Measurements from ENCODE around the gene IER3. TPM values are rescaled to one million over a fixed set of nuclear protein-coding genes. Genes with fewer than 3 reads are reported as not detected.

Gene IER3
- total and polyA plus RNA-seq, 2 of the 13 experiments (the other 11 are each of a cell fraction or from before 2014, with no cell fraction given), result 51.1 to 131 TPM

DNA sequence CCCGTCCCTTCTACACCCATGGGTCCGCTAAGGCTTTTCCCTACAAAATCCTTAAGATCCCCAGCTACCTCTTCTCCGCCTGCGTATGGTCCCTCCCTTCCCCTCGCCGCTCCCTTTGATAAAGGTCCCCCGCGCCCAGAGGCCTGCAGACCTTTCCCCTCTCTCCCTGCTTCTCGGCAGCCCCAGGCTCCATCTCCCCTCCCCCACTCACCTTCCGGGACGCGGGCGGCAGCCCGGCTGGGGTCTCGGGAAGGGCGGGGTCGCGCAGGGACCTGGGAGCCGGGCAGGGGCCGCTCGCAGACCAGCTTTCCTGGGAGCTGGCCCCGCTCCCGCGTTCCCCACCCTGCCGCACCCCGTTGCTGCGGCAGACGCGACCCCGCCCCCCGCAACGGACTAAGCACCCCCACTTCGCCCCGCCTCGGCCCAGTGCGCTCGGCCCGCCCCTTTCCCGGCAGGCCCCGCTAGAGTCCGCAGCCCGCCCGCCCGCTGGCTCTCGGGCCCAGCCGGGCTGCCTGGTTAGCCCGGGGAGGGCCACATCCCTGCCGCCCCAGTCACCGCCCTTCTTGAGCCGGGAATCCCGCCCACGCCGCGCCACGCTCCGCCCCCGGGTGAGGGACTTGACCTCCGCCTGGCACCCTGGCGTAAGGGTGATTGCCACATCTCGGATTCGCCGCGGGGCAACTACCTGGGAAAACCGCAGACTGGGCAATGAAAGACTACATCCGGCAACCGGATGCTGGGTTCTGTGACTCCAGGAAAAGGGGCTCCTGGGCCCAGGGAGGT lies 1.8 kb downstream of the IER3 start, which contains the start of gene FLOT1 (continued):
- TF ChIP-seq, protein P1, sequence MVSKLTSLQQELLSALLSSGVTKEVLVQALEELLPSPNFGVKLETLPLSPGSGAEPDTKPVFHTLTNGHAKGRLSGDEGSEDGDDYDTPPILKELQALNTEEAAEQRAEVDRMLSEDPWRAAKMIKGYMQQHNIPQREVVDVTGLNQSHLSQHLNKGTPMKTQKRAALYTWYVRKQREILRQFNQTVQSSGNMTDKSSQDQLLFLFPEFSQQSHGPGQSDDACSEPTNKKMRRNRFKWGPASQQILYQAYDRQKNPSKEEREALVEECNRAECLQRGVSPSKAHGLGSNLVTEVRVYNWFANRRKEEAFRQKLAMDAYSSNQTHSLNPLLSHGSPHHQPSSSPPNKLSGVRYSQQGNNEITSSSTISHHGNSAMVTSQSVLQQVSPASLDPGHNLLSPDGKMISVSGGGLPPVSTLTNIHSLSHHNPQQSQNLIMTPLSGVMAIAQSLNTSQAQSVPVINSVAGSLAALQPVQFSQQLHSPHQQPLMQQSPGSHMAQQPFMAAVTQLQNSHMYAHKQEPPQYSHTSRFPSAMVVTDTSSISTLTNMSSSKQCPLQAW (CRISPR knock-in tag; IDR thresholded peaks at IDR 0.05), result peak; percentile 95
- TF ChIP-seq ZNF816 (CRISPR knock-in tag; IDR thresholded peaks at IDR 0.05; ENCODE audit: borderline replicate concordance) (peak; percentile 94), ZSCAN29 (CRISPR knock-in tag; conservative IDR thresholded peaks at IDR 0.05) (peak; percentile 70; the same call in 1 of the 2 replicates), ZSCAN25 (CRISPR knock-in tag; IDR thresholded peaks at IDR 0.05) (peak; percentile 51), TEAD2 (CRISPR knock-in tag; IDR thresholded peaks at IDR 0.05) (no peak), ZNF513 (CRISPR knock-in tag; conservative IDR thresholded peaks at IDR 0.05) (no peak), ZFP82 (CRISPR knock-in tag; IDR thresholded peaks at IDR 0.05; ENCODE audit: borderline replicate concordance) (0 out of 2 replicates have a peak, but pooled peaks have one; percentile 35), ZNF253 (CRISPR knock-in tag; IDR thresholded peaks at IDR 0.05; ENCODE audit: borderline replicate concordance) (peak; percentile 71), ZNF33A (CRISPR knock-in tag; IDR thresholded peaks at IDR 0.05; ENCODE audit: borderline replicate concordance) (peak; percentile 96; the same call in 1 of the 2 replicates), CENPBD1 (CRISPR knock-in tag; IDR thresholded peaks at IDR 0.05; ENCODE audit: borderline replicate concordance, low read depth) (no peak; the same call in 1 of the 2 replicates), YEATS4 (CRISPR knock-in tag; IDR thresholded peaks at IDR 0.05; ENCODE audit: borderline replicate concordance) (peak; percentile 71; the same call in 1 of the 2 replicates), ZBTB8A (CRISPR knock-in tag; IDR thresholded peaks at IDR 0.05; ENCODE audit: borderline replicate concordance, low read depth) (peak; percentile 77), ZNF331 (CRISPR knock-in tag; IDR thresholded peaks at IDR 0.05) (peak; percentile 69), JDP2 (CRISPR knock-in tag; IDR thresholded peaks at IDR 0.05; ENCODE audit: borderline replicate concordance) (0 out of 2 replicates have a peak, but pooled peaks have one; percentile 72), ZNF678 (CRISPR knock-in tag; IDR thresholded peaks at IDR 0.05) (no peak)
- TF ChIP-seq, protein P2, sequence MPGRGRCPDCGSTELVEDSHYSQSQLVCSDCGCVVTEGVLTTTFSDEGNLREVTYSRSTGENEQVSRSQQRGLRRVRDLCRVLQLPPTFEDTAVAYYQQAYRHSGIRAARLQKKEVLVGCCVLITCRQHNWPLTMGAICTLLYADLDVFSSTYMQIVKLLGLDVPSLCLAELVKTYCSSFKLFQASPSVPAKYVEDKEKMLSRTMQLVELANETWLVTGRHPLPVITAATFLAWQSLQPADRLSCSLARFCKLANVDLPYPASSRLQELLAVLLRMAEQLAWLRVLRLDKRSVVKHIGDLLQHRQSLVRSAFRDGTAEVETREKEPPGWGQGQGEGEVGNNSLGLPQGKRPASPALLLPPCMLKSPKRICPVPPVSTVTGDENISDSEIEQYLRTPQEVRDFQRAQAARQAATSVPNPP (CRISPR knock-in tag; IDR thresholded peaks at IDR 0.05), result peak; percentile 64
- TF ChIP-seq, protein P3, sequence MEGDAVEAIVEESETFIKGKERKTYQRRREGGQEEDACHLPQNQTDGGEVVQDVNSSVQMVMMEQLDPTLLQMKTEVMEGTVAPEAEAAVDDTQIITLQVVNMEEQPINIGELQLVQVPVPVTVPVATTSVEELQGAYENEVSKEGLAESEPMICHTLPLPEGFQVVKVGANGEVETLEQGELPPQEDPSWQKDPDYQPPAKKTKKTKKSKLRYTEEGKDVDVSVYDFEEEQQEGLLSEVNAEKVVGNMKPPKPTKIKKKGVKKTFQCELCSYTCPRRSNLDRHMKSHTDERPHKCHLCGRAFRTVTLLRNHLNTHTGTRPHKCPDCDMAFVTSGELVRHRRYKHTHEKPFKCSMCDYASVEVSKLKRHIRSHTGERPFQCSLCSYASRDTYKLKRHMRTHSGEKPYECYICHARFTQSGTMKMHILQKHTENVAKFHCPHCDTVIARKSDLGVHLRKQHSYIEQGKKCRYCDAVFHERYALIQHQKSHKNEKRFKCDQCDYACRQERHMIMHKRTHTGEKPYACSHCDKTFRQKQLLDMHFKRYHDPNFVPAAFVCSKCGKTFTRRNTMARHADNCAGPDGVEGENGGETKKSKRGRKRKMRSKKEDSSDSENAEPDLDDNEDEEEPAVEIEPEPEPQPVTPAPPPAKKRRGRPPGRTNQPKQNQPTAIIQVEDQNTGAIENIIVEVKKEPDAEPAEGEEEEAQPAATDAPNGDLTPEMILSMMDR (CRISPR knock-in tag; IDR thresholded peaks at IDR 0.05), result peak; percentile 38
- TF ChIP-seq, protein P4, sequence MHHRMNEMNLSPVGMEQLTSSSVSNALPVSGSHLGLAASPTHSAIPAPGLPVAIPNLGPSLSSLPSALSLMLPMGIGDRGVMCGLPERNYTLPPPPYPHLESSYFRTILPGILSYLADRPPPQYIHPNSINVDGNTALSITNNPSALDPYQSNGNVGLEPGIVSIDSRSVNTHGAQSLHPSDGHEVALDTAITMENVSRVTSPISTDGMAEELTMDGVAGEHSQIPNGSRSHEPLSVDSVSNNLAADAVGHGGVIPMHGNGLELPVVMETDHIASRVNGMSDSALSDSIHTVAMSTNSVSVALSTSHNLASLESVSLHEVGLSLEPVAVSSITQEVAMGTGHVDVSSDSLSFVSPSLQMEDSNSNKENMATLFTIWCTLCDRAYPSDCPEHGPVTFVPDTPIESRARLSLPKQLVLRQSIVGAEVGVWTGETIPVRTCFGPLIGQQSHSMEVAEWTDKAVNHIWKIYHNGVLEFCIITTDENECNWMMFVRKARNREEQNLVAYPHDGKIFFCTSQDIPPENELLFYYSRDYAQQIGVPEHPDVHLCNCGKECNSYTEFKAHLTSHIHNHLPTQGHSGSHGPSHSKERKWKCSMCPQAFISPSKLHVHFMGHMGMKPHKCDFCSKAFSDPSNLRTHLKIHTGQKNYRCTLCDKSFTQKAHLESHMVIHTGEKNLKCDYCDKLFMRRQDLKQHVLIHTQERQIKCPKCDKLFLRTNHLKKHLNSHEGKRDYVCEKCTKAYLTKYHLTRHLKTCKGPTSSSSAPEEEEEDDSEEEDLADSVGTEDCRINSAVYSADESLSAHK (CRISPR knock-in tag; IDR thresholded peaks at IDR 0.05; ENCODE audit: borderline replicate concordance), result no peak
